HG03139 (cell line): Measurements from ENCODE around the gene B3GALT6.

Experiments
- ATAC-seq: cut with Tn5 transposase; IDR thresholded peaks from one replicate; pipeline ENCODE4 v1.9.1; 2021; ENCODE audit not compliant: unreplicated experiment

The B3GALT6 gene

DNA sequence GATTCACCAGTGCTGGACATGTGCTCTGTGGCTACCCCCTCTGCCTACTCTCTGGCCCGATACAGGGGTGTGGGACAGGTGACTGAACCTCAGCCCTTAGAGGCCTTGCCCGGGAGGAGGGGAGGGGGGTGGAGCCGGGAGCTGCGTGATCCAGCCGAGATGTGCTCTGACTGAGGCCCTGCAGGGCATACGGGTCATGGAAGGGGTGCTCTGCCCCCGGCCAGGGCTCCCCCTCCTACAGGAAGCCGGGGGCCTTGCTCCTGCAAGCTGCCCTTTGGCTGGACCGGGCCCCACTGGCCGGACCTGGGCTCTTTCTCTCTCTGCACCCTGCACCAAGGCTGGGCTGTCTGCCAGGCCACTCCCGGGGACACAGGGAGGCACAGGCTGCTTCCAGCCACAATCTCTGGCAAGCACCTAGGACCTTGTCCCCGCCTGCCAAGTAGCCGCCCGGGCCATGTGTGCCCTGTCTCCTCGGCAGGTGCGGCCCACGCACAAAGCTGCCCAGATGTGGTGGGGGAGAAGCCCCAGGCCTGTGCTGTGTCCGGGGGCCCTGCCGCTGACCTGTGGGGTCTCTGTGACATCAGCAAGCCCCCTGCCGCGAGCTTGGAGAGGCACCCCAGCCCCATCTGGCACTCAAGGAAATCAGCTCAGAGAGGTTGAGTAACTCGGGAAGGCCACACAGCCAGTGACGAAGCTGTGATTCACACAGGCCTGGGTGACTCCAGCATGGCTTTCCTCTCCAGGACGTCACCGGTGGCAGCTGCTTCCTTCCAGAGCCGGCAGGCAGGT is 49.7 kb downstream of the B3GALT6 start:
- ATAC-seq, result no peak

DNA sequence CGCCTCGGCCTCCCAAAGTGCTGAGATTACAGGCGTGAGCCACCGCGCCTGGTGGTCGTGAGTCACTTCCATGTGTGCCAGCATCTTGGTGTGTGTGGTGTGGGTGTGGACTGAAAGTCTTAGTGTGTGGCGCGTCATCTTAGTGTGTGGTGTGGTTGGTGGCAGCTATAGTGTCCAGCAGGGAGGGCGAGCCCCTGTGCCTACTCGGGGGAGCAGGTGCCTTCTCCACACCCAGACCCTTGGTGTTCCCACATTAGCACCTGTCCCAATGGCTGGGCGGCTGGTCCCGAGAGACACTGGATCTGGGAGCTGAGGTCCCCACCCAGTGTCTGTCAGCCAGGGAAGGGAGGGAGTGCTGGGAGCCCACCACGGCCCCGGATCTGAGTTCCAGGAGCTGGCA is 51.0 kb downstream of the B3GALT6 start:
- ATAC-seq, result no peak

GRCh38 chr1:1283821-1284220 is 51.8 kb downstream of the B3GALT6 start:
- ATAC-seq, result no peak
